Measurements from ENCODE around the gene CIRBP.
A peak's percentile ranks its signal among the peaks of the same experiment; 100 is the strongest.

CIRBP gene

GRCh38 chr19:1230783-1231489 is 38.2 kb upstream of the CIRBP start:
- DNase-seq (ENCODE audit: low spot score) = no peak

- DNase-seq (ENCODE audit: low spot score) = no peak
These were observed 37.1 kb upstream of the CIRBP start for GRCh38 chr19:1231729-1232637.

- no peak for DNase-seq (ENCODE audit: low spot score)
These were observed 36.5 kb upstream of the CIRBP start for GRCh38 chr19:1232652-1233072.

- DNase-seq (ENCODE audit: low spot score) = no peak
These were observed 35.9 kb upstream of the CIRBP start for GRCh38 chr19:1233115-1233667.

GRCh38 chr19:1234051-1234954 is 34.8 kb upstream of the CIRBP start:
- DNase-seq (ENCODE audit: low spot score) = no peak

GRCh38 chr19:1234955-1235380 is 34.2 kb upstream of the CIRBP start:
- DNase-seq (ENCODE audit: low spot score) = no peak

- no peak for DNase-seq (ENCODE audit: low spot score)
These were observed 33.2 kb upstream of the CIRBP start for GRCh38 chr19:1235625-1236538.

GRCh38 chr19:1236576-1236975 is 32.6 kb upstream of the CIRBP start:
- DNase-seq (ENCODE audit: low spot score) = no peak

- peak; percentile 53 for DNase-seq (ENCODE audit: low spot score)
These were observed 32.0 kb upstream of the CIRBP start for GRCh38 chr19:1237027-1237659.

- peak; percentile 43 for DNase-seq (ENCODE audit: low spot score)
These were observed 31.3 kb upstream of the CIRBP start, which contains the start of gene CBARP for GRCh38 chr19:1237754-1238368. TSS of gene CBARP (minus strand) at chr19:1238005. CDS start at chr19:1236100, 1,905 bp downstream.

GRCh38 chr19:1238369-1239303 is 30.5 kb upstream of the CIRBP start:
- no peak for DNase-seq (ENCODE audit: low spot score)

- no peak for DNase-seq (ENCODE audit: low spot score)
These were observed 29.7 kb upstream of the CIRBP start for GRCh38 chr19:1239420-1239795.

- peak; percentile 99 for DNase-seq (ENCODE audit: low spot score)
These were observed 29.1 kb upstream of the CIRBP start for GRCh38 chr19:1239796-1240737.

- no peak for DNase-seq (ENCODE audit: low spot score)
These were observed 28.2 kb upstream of the CIRBP start for GRCh38 chr19:1240925-1241324.

- DNase-seq (ENCODE audit: low spot score) = peak; percentile 98
These were observed 27.6 kb upstream of the CIRBP start, which contains the start of gene ATP5F1D for GRCh38 chr19:1241417-1242095. TSS of gene ATP5F1D (plus strand) at chr19:1241751. CDS start at chr19:1241851, 100 bp downstream.
